ENCODE results near the gene RSKR.

GRCh38 chr17:28622186-28622585 lies 8.2 kb upstream of the RSKR start:
- TF ChIP-seq POLR2AphosphoS5 (IDR thresholded peaks at IDR 0.05; ENCODE audit: low read depth, low read length) (no peak), SIN3A (IDR thresholded peaks at IDR 0.05; ENCODE audit: borderline replicate concordance, insufficient read depth, low read length) (no peak), TAF1 (IDR thresholded peaks at IDR 0.05; ENCODE audit: borderline replicate concordance, insufficient read depth, low read length) (no peak), REST (IDR thresholded peaks at IDR 0.05; ENCODE audit: insufficient read depth in 1 of 2, low read depth in 2 of 2, low read length in 2 of 2) (no peak)
